GM21529 (cell line): ENCODE measurements around the gene MYO1D.

ENCODE experiments used
- ATAC-seq: cut with Tn5 transposase; IDR thresholded peaks from one replicate; pipeline ENCODE4 v1.9.1; 2021; ENCODE audit not compliant: unreplicated experiment

Gene MYO1D

DNA sequence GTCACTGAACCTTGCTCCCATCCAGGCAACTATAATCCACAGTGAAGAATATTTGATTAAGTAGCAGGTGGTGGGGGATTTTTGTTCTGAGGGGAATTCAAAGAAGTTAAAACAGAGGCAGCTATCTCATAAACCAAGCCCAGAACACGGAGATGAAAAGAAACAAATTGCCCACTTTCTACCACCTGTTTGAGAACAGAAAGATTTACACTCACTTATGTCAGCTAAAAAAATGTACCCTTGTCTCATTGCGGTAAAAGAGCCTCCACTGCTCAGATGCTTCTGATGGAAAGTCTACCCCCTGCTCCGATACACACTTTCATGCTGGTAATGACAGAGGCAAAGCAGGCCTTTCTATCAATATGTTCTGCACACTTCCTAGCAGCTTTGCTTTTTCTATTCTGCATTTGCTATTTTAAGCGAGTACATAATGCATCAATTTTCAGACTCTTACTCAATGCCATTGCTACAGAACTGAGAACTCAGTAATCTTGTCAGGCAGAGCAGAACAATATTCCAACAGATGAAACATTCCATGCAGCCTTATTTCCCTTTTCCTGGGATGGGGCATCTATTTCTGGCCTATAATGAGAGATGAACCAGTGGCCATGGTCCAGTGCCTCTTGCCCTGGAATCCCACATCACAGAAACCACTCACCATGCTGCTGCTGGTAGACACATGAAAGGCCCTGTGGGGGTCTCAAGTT lies 361.1 kb downstream of the MYO1D start:
- no peak for ATAC-seq

DNA sequence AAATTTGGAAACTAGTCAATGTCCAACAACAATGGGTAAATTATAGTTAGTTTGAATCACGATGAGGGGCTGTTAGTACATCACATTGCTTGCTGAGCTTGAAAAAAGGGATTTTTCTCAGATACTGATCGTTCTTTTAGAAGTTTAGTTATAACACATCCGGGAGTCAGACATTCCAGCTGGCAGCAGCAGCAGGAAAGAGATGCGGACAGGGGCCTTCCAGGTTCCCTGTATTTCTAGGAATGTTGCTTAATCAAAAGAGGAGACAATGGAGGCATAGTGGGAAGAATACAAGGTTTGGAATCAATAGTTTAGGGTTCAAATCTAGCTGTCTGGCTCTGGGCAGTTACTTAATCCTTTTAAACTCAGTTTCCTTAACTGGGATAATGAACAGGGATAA lies 362.3 kb downstream of the MYO1D start:
- ATAC-seq, result no peak

DNA sequence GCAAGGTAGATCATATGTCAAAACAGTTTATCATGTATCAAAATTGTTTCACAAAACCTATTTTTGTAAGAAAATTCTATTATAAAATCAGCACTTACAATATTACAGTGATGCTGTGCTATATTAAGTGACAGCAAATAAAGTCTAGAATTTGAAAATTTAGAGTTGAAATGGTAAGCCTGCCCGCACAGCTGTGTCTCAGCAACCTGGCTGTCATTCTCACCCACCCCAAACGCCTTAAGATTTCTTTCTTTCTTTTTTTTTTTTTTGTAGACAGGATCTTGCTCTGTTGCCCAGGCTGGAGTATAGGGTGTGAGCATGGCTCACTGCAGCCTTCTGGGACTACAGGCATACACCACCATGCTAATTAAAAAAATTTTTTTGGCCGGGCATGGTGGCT lies 363.3 kb downstream of the MYO1D start:
- ATAC-seq, result no peak

DNA sequence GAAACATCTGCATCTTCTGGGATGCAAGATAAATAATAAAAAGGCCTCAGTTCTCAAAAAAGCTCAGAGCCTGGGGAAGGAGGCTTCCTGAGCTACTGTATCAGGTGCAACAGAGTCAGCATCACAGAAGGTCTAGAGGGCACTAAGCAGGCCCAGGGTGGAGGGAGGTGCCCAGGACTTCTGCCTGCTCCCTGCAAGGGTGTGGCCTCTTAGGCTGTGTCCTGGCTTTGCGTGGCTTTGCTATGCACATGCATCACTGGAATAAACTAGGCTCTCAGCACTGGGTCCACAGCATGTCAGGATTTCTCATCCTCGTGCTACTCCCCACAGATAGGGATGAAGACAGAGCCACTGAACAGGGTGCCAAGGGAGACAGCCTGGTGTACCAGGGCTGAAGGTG lies 364.6 kb downstream of the MYO1D start:
- ATAC-seq, result no peak

DNA sequence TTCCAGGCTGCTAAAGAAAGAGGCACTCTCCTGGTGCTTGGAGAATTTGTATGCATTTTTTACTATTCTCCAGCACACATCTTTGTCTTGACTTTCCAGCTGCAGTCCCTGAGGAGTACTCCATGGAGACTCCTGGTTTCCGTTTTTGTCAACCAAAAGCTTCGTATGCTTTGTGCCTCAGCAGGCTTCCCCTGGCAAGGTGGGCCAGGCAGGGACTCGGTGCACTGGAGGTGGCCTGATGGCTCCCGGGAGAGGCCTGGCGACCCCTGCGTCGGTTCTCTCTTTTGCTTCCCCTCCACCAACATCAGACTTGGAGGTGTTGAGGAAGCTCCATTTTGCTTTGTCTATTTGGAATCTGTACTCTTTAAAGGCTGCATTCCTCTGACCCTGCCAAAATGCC lies 366.5 kb downstream of the MYO1D start:
- ATAC-seq, result no peak

DNA sequence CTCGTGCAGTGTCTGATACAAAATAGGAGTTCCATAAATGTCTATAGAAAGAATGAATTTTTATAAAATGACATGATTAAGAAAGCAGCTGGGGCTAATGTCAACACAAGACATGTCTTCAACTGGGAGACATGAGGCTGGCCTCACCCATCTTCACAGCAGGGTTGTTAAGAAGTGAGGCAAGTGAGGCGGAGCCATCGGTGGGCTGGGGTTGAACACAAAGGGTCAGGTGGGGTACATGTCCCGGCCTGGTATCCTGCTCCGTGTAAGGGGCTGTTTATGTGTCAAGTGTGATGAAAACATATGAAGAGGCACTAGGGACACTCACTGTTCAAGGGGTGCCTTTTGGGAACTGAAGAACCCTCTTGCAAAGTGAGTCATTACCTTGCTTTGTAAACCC lies 368.0 kb downstream of the MYO1D start:
- ATAC-seq, result no peak

DNA sequence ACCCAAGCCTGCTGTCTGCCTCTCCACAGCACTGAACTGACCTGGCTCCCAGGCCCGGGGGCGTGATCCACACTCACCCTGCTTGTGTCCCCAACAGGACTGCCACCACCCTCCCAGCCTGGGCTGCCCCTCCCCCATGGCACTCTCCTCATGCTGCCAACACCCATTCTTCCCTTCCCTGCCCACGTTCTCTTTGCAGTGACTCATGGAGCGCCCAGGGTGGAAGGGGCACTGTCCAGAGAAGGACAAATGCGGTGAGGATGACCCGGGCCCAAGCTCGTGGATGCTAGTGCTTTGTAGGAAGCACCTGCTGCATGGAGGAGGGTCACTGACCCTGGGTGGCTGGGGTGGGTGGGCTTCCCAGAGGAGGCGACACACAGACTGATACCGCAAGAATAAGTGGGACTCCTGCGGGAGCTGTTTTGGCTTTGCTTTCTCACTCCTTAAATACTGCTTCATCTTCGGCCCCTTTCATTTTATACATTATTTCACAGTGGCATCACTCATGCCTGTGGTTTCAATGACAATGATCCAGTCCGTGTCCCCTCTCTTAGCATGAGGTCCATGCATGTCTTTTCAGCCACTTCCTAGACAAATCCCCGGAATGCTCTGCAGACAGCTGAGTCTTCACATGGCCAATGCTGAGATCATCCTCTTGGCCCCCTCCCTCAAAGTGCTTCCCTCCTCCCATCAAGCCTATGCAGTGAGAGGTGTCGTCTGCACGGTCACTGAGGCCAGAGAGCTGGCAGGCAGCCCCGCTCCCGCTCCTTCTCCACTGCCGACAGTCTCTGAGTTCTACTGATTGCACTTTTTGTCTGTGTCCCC lies 372.5 kb downstream of the MYO1D start:
- ATAC-seq, result no peak

DNA sequence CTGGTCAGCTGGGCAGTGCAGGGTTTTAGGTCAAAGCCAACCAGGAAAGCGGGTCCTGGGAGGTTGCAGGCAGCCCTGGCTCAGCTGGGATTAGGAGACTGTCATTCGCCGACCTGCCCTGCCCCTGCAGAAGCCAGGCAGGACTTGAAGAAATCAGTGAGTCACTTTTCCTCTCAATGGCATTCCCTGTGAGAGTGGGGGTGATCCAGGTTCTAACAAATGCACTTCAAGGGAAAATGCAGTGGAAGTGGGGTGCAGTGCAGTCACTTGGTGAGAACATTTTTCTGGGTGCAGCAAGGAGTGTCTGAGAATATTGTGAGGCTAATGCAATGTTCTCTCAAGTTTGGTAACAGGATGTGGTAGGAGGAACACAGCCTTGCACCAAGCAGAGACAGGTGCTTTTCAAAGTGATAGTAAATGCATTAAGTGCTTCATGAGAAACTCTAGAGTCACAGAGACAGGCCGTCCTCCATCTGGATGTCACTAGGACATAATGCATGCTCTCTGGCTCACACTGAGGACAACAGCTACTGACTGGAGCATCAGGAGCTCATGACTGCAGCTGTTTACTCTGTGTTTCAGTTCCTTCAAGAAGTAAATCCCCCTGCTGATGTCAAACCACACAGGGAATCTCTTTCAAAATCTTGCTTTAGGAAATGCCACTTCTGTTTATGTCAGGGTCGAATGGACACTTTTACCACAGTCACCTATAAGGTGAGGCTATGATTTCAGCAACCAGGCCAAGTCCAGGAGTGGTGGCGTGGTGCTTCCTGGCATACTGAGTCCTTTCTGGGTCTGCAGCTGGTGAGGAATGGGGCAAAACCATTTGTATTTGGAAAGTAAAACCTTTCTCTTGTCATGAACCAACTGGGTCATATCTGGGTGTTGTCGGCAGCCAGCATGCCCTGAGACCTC lies 373.4 kb downstream of the MYO1D start:
- ATAC-seq, result peak; percentile 86

DNA sequence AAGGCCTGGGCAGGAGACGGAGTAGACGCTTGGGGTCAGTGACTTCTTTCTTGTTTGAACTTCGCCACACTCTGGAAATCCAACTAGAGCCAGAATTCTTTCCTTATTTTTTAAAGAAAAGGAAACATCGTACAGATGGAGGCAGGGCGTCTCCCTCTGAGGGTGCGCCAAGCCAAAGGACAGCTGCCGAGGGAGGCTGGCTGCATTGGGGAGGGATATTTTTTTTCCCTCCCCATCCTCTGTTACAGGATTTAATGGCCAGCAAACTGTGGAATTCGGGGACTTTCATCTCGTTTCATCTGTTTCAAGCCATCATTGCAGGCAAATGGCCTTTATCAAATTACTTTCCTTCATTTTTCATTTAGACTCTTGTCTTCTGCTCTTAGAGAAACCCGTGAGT lies 374.2 kb downstream of the MYO1D start:
- ATAC-seq, result no peak

DNA sequence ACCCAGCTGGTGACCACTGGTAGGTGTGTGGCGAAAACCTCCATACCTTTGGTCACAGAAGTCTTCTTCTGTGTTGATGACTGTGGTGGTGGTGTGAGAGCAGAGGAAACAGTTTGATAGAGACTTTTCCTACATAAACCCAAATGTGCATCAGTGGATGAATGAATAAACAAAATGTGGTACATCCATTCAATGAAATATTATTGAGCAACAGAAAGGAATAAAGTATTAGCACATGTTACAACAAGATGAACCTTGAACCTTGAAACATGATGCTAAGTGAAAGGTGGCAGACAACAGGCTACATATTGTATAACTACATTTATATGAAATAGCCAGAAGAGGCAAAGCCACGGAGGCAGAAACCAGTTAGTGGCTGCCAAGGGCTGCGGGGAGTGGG lies 374.9 kb downstream of the MYO1D start:
- no peak for ATAC-seq

DNA sequence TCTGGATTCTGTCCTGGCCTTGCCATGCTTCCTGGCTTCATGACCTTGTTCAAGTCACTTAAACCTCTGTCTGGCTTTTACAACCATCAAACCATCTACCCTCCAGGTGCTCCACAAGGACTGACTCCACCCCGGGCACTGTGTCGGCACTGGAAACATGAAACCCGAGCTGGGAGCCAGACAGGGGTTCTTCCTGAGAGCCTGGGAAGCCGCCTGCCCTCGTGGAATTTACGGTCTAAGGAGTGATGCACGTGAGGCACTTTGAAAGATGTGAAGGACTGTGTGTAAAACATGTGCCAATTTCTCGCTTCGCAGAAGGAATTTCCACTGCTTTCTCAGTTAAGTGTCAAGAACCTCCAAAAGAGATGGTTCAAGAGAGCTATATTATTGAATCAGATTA lies 378.5 kb downstream of the MYO1D start:
- ATAC-seq, result no peak

DNA sequence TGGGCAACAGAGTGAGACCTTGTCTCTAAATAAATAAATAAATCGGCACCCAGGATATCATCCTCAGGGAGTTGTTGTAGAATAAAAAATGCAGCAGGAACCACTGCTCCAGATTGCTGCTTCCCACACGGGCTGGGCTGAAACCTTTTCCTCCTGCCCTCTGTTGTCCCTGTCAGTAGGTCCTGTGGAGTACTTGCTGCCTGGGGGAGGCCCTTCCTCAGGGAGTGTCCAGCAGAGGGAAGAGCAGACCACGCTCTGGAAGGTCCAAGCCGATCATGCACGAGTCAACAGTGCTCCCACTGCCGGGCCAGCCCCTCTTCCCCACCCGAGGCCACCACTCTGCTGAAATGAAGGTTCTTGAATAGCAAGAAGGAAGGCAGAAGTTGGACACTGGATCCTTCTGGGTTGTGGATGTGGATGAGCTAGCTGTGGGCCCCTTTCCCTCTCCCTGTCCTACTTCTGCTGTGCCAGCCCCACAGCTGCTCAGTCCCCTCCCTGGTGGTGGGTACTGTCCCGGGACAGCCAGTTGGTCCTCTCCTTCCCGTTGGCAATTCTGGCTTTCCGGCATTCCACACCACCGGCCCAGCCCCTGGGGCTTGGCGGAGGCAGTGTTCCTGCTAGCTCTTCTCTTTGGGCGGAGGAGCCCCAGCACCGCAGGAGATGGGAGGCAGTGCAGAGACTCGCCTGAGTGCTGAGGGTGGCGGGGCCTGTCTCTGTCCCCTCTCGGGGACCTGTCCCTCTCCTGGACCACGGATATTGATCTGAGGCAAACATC lies 379.3 kb downstream of the MYO1D start:
- ATAC-seq, result no peak

DNA sequence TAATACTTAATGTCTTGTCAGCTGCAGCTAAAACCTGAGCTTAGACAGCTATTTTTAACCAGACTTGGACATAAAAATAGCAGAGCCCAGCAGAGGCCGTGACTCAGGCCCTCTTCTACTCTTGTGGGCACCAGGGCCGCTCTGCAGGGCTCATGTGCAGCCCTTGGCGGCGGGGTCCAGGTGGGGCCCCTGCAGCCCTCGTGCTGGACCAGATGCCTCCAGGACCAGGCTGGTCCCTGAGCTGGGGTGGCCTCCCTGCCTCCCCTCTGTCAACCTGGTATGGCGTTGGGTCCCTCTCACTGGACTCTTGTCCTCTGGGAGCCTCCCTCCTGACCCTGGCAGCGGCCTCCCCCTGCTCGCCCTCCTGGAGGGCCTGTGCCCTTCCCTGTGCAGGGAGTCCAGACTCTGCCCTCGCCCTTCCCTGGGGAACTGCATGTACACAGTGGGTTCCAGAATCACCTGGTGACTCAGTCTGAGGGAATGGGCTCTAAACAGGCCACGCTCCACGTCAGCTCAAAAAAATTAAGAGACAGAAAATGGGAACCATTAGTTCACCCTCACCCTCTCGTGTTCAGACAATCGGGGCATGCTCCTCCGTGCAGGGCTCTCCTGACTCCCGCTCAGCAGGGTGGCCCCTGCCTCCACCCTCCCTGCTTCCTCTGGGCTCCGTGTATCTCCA lies 380.4 kb downstream of the MYO1D start:
- no peak for ATAC-seq

DNA sequence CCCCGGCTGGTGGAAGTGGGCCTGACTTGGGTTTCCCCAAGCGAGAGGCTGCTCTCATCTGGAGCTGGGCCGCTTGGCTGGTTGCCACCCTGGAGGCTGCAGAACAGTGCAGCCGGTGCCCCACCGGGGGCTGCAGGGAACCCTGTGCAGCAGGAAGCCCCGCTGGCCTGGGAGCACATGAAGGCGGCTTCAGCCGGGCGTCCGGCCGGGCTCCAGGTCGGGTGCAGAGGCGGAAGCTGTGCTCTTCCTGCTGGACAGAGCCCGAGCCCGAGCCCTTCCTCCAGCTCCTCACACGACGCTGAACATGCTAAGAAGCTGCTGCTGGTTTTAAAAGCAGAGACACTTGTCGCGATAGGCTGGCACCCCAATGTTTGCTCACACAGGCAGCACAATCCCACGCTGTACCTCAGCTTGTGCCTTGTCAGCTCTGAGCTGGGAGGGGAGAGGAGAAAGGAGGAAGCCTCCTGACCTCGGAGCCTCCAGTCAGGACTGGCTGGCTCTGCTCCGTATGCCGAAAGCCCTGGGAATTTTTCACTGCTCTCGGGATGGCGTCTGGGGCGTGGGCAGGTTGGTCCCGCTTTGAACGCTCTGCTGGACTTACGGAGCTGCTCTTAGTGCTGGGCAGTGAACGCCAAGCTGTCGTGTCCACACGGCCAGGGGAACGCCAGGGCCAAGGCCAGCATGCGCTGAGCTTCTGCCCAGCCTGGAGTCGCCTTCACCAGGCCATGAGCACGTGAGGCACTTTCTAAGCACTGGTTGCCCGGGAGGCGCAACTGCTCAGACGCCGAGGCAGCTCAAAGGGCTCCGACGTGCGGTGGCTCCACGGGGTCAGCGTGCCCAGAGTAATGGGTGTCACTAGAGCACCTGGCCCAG lies 381.3 kb downstream of the MYO1D start:
- no peak for ATAC-seq

DNA sequence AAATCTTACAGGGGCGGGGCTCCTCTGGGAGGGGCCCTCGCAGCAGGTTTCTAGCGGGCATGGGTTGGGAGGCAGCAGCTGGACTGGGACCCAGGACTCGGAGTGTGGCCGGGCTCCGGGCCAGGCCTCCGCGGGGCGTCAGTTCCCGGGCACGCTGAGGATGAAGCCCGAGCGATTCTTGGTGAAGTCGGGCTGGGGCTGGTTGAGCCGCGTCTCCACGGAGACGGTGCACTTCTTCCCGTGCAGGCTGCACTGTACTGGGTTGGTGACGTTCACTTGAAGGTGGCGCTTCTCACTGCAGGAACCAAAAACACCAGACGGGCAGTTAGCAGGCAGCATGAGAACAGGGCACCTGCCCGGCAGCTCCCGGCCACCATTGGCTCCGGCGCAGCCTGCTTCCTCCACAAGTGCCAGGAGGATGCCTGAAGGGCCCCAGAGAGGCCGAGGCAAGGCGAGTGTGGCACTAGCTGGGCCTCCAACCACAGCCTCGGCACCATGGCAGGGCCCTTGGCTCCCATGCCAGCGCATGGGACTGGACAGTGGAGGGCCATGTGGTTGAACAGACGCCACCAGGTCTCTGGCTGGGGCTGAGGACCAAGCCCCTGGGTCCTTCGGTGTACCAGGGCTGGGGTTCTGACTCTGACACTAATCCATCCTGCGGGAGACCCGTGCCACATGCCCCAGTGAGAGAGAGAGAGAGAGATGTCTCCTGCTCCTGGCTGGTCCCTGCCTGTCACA lies 382.1 kb downstream of the MYO1D start:
- ATAC-seq, result no peak

DNA sequence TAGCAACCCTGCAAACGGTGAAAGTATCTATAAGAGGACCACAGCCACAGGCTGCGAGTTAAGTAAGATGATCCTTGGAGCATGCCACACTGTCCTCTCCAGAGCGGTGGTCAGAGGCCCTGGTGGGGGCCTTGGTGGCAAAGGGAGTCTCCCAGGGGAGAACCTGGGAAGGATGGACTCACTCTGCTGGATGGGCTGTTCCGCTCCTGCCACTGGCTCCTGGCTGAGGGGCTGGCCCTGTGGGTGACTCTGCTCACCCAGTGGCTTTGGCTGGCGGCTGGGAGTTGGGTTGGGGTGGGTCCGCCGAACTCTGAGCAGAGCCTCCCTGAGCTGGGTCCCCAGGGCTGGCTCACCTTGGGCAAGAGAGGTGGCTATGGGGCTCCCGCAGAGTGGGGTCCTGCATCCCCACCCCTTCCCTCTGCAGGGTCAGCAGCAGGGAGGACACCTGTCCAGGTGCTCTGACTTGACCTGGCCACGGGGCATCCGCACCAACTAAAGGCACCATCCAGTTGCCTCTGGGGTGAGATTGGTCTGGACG lies 382.9 kb downstream of the MYO1D start:
- no peak for ATAC-seq

DNA sequence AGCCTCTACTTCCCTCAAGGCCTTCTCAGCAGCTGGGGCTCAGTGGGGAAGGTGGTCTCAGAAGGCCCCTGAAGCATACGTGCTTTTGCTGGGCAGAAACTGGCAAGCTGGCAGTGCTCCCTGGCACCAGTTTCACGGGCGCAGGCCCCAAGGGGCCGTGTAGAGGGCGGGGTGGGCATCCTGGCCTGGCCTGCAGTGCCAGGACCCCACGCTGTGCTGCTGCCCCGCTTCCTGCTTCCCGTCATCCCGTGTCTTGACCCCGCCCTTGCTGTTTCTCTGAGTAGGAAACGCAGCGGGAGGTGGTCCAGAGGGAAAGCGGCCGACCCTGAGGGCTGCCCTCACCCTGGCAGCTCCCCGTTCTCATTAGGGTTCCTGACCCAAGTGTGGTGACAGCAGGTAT lies 383.4 kb downstream of the MYO1D start:
- no peak for ATAC-seq

DNA sequence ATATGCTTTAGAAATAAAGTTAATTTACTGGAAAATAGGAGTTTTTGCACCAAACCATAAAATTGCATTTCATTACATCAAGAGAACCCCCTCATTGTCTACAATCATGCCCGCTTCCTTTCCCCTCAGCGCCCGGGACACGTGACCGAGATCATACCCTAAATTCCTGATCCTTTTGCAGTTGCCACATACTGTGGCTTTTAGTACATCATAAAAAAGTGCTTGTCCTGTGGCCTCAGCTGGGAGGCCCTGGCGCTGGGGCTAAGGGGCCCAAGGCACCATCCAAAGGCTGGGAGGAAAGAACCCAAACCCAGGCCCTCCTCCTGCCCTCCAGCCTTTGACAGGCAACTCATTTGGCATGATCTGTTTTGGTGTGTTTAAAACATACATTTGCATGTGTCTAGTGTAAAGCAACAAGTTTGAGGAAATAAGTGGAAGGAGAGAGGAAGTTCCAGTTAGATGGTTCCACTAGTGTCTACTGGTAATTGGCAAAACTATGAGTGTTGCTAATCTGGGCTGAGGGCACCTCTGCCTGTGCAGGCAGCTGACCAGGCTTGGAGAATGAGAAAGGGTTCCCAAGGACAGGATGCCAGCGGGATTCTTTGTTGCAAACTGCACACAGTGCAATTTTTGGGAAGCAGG lies 384.2 kb downstream of the MYO1D start:
- ATAC-seq, result no peak
